Measurements from ENCODE around the gene AIG1.

AIG1 gene

DNA sequence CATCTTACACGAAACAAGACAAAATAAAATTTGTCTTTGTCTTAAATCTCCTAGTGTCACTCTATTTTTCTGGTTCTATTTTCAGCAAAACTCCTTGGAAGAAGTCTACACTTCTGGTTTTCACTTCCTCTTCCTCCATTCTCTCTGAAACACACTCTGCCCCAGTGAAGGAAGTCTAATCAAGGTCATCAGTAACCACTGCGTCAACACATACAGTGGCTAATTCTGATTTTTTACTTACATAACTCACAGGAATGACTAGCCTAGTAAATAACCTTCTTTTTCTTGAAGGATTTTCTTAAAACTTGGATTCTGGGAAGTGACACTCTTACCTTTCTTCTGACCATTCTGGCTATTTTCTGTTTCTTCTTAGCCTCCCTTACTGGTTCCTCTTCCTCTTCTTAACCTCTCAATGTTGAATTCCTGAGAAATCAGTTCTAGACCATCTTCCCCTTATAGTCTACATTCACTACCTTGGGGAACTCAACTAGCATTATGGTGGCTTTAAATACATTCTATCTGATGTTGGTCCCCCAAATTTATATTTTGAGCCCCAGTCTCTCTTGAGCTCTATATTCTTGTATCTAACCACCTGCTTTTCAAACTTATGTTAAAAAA is 37.5 kb downstream of the AIG1 start:
- DNase-seq = no peak

DNA sequence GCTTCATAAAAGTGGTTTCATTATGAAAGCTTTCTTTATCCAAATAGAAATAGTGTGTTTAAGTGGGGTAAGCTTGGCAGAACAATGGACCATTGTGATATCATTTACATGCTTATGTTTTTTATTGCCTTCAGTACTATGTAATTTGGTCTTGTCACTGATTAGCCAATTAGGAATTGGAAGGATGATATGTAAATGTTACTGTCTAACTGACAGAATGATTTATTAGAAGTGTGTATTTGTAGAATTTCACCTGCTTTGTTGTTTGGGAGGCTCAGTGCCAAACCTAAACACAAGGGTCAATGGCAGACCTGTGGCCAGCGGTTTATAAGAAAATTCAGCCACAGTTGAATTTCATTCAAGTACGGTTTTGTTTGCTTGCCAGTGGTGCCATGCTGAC is 39.0 kb downstream of the AIG1 start:
- DNase-seq = no peak

DNA sequence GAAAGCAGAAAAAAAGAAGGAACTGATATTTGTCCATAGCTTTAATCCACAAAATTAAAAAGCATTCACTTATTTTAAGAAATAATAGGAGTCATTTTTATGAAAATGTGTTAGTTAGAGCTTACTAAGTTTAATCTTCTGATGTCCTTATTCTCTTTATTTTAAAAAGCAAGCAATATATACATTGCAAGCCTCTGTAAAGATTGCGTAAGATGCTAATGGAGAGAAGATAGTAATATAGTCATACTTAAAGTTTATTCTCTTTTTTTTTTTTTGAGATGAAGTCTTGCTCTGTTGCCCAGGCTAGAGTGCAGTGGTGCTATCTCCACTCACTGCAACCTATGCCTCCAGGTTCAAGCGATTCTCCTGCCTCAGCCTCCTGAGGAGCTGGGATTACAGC is 39.7 kb downstream of the AIG1 start:
- DNase-seq = no peak

DNA sequence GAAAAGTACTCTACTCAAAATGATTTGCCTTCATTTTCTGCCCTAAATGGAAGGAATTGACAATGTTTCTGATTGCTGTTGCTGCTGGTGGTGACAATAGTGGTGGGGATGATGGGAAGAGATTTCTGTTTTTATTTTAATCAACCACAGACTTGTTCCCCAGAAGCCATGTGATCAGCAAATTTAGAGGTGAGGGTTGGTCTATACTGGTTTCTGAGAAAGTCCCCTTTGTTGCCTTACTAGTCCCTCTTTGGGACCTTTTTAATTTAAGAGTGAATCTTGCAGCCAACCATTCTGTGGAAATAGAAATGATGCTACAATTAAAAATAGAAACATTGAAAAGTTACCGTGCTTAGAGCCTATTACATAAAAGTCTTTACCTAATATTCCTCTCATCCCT is 43.2 kb downstream of the AIG1 start:
- no peak for DNase-seq

DNA sequence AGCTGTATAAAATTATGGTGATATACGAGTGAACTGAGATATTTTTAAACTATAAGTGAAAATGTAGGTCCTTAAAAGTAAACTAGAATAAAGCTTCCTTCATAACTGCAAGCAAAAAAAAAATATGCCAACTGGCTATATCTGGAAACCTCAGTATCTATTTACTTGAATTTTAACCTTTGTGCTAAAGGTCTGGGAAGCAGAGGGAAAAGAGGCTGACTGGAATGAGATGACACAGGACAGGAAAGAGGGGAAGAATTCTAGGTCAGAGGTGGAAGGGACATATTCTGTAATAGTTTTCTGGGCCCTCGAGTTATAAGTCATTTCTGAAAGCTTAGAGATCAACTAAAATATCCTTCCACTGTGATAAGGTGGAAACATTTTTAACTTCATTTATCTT is 46.8 kb downstream of the AIG1 start:
- DNase-seq = no peak

DNA sequence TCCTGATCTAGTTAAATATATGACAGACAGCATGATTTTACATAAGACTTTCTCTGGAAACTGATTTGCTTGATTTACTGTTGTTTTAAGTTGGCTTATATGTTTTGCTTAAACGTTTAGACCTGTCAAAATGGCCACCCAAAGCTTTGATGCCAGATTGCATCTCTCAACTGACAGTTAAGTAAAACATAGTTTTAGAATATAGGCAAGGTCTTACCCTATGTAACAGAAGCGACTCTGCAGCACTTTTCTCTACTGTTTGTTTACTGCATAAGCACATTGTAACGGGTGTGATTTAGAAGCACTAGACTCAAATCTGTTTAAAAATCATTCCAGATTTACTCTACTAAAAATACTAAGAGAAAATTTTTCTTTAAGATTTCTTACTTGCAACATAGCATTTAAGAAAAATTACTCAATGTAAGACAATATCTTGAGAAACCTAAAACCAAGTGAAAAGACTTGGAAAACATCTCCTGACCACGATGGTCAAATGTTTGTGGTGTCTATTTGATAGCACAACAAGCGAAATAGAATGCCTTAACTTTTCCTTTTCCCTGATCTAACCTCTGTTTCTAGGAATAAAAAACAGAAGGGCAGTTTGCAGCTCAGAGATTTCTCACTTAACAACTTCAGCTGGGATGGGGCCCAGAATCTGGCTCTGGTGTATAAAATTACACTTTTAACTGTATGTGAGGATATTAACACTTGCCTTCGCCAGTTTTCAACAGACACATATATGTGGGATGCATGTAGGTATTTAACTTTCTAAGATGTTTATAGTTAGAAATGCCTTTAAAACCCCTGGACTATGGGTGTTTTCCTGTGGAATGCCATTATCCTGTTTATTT is 47.4 kb downstream of the AIG1 start:
- DNase-seq = no peak

DNA sequence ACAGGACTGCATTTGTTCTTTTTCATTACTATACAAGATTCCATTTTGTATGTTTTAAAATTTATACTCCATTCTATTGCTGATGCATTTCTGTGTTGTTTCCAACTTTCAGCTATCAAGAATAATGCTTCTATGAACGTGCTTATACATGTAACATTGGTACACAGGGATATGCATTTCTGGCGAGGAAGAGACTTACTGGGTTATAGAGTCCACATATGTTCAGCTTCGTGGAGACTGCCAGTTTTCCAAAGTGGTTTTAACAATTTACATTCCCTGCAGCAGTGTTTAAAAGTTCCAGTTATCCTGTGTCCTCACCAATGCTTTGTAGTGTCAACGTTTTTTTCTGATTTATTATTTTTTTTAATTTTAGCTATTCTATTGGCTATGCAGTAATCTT is 48.5 kb downstream of the AIG1 start:
- no peak for DNase-seq

DNA sequence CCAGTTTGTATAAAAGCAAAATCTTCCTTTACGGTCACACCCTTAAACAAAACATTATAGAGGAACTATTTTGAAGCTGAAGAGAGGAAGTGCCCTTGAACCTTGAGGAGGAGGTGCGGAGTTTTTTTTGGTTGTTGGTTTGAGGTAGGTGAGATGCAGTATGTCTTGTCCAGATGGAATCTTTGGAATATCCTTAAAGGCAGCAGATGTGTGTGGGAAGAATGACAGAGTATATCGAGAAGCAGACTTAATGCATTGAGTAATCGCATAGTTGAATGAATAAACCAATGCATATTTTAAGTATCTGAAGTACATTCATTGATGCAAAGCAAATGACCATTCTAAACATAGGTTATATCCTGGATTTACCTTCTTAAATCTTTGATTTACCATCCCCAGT is 49.9 kb downstream of the AIG1 start:
- no peak for DNase-seq

DNA sequence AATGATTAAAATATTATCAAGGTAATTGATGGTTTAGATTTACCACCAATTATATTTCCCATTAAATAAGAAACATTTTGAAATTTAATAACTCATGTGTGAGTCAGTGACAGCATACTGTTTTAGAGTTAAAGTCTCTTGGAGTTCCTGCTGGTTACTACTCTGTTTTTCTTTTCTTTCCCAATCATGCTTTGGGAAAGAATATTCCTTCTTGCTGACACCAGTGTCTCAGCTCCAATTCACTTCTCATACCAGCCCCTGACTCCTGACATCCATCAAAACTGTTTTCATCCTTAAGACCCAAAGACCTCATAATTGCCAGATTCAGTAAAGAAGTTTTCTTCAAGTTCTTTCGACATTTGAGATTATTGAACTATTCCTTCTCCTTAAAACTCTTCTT is 50.3 kb downstream of the AIG1 start:
- no peak for DNase-seq

DNA sequence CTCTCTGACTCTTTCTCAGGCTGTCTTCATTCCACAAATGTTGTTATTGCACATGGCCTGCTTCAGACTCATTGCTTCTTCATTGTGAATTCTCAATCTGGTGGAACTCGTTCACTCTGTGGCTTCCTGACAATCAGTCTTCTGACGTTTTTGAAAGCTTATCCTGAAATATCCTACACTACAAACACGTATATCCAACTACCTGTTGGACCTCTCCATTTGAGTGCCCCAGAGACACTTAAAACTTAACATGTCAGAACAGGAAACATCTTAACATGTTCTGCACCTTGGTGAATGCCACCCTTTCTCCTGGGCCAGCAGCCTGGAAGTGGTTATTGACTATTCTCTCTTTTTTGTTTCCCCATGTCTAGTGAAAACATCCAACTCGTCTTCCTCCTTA is 50.8 kb downstream of the AIG1 start:
- no peak for DNase-seq

DNA sequence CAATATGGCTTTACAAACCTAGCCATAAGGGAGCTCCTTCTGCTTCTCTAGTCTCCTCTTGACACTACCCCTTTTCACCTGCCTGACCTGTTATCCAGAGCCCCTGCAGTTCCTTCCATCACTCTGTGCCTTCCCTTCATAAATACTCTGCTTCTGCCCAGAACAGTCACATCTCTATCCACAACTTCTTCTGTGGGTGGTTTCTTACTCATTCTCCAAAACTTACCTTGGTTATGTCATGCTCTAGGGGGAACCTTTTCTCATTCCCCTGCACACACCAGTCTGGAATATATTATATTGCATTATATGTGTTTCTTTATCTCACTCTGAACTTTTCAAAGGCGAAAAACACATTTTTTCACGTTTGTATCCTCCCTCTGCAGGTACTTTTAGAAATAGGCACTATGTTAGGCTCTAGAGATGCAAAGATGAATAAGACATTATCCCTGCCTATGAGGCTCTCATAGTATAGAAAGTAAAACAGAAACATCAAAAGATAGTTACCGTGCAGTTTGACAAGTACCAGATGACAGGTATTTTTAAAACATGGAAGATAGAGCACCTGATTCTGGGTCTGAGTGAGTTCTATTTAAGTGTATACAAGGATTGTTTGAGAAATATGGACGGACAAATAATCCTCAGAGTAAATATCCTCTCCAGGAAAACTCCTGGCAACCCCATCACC is 51.5 kb downstream of the AIG1 start:
- no peak for DNase-seq

DNA sequence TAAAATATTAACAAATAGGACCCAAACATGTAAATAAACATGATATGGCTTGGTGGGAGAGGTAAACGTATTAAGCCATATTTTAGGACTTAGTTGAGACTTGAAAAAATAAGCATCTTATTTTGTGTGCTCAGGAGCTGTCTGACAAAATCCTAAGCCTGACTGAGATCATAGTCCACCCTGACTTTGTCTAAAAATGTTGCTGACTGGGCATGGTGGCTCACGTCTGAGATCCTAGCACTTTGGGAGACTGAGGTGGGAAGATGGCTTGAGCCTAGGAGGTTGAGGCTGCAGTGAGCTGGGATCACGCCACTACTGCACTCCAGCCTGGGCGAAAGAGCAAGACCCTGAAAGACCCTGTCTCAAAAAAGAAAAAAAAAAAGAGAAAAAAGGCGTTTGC is 52.1 kb downstream of the AIG1 start:
- no peak for DNase-seq

DNA sequence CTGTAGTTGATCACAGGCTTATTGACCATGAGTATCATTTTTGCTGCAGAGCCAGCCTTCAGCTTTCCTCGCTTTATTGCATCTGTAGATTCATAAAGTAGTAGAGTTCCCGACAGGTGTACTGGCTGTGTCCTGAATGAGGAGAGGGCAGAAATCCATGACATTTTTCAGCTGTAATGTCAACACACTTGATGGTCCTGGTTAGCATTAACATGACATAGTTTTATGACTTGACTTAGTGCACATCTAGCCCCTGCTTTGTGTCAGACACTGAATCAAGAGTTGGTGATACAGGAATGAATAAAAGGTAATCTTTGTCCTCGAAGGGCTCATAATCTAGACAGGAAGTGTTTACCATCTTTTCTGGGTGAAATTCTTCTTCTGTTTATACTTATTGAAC is 55.0 kb downstream of the AIG1 start:
- no peak for DNase-seq

DNA sequence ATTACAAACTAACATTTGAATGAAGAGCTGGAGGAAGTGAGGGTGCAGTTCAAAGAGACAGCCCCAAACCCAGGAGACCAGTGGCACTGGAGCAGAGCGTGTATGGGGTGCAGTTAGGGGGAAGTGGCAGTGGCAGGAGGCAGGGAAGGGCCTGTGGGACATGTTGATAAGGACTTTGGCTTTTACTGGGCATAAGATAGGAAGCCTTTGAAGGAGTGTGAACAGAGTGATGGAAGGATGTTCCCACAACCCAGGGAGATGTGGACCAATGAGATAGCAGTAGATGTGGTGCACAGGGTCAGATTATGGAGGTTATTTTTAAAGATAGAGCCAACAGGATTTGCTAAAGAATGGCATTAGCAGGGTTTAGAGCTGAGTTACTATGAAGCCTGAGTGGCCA is 56.4 kb downstream of the AIG1 start:
- DNase-seq = no peak

DNA sequence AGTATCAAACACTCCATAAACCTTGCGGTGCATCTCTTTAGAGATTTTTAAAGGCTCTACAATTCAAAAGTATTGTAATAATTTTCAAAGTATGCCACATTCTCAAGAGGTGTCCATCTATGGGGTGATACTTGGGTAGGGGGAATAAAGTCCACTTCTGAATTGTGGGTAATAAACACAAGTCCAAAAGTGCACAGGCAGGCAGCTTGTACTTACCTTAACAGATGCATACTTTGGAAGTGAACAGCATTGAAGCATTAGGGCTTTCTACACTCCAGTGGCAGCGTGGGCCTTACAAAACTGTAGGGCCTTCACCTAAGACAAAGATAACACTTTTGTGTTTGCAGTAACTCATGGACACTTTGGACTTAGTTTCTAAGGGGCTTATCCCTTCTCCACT is 58.6 kb downstream of the AIG1 start:
- no peak for DNase-seq

DNA sequence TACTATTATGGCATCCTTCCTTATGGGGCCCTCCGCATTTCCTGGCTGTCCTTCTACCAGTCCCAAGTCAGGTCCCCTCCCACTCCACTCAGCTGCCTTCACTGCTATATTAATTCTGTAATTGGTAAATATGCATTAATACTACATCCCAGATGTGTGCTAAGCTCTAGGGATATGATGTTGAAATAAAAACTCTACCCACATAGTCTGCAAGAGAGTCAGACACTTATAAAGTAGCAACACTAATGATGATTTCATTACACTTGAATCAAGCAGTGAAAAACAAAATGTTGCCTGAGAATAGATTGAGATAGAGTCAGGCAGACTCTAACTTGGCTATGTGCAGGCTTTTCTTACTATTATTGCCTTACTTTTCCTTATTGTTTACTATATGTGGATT is 62.4 kb downstream of the AIG1 start:
- DNase-seq = no peak

DNA sequence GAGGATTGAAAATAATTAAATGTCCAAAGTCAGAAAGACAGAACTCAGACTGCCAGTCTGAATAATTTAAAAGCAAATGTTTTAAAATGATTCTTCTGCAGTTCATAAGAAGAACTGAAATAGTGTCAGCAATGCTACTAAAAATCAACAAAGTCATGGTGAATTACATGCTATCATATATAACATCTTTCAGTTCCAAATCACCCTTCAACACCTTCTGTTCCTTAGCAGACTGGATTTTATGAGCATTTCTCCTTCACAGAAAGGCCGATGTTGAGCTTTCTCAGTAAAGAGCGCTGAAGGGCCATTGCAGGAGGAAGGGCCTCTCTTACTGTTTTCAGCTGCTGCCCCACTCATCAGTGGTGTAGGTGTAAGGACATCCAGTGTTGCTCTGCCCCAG is 63.3 kb downstream of the AIG1 start:
- DNase-seq = no peak

DNA sequence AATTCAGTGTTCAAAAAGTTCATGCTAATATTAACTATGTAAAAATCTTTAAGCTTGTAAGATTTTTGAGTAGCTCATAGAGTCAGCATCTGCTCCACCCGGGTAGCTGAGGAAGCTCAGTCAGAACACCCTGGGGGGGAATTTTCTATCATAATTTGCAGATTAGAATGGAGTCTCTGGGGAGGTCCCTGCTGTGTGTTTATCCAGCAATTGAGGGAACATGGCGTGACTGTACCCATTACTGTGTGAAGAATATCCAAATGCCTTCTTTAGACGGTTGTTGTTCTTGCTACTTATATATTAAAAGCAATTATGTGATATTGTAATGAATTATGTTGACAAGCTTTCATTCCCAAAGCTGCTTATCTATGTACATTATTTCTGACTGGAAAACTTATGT is 64.8 kb downstream of the AIG1 start:
- DNase-seq = peak; percentile 65

DNA sequence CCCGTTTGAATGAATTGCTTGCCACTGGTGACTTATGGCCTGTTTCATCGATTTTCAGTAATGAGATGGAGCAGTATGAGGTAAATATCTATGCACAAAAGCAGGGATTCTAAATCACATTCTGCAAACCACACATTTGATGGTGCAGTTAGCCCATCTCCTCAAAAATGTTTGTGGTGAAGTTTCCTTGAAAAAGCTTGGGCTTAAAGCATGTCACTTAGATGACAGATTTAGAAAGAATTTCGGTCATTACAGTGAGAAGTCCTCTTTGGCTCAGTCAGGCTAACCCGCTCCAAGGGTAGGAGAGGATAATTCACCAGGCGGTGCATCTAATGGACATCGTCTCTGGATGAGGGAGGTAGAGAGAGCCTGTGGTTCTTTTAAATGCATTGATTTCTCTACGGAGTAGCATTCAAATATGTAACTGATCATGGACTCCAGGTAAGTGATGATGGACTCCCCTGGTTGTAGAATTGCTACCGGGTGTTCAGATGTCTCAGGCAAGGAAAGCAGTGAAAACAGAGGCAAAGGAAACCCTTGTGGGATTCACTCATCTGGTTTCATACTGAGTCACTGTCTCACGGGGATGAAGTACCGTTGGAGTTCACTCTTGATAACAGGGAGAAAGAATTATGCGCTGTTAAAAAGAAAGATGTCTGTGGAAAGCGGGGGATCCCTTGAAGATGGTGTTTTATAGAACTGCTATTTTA is 65.3 kb downstream of the AIG1 start:
- DNase-seq = no peak

DNA sequence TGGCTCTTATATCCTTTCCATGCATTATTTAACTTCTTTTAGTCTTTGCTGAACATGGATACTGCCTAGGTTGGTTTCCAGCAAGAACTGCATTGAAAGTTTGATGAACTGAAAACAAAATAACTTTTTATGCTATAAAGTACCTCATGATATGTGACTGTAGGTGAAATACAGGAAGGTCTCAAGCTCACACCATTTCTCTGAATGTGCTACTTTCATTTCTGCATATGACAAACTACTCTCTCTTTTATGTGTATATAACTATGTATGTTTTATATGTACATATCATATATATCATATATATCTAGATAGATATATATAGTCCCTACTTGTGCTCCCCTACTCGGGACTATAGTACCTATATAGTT is 65.9 kb downstream of the AIG1 start:
- DNase-seq = no peak

DNA sequence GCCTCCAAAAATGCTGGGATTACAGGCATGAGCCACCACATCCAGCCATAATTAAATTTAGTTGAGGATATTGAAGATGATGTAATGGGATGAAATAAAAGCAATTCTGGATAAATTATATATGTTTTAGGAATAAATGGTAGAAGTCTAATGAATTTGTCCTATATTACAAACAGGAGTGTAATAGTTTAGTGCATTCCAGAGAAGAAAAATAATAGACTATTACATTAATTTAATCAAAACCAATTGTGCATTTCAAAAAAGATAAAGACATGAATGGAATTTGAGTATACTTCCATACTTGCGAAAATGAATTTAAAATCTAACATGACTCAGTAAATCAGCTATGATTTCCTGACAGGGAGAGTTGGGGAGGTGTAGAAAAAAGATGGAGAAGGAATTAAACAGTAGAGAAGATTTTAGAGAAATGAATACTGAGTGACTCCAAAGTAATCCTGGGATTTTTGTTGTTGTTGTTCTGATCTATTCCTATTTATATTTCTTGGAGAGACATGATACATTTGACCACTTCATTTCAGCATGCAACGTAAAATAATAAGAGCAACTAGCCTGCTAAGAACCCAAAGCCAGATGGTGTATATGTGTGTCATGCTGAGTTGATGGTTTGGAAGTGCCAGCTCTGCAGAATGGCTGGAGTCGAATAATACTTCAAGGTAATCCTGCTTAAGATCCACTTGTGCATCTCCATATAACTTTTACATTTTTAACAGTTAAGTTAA is 67.4 kb downstream of the AIG1 start:
- DNase-seq = peak; percentile 64

DNA sequence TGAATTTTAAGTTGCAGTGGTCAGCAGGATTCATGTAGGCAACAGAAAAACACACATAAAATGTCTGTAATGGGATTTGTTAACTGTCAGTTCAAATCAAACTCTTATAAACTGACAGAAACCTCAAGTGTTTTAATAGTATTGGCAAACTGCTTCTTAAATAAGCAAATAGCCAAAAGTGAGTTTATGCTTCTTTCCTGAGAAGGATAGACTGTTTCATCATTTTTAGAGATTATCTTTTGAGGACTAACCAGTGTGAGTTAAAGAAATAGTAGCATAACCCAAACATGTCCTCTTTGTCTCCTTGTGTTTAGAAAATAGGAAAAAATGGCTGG is 68.0 kb downstream of the AIG1 start:
- no peak for DNase-seq

DNA sequence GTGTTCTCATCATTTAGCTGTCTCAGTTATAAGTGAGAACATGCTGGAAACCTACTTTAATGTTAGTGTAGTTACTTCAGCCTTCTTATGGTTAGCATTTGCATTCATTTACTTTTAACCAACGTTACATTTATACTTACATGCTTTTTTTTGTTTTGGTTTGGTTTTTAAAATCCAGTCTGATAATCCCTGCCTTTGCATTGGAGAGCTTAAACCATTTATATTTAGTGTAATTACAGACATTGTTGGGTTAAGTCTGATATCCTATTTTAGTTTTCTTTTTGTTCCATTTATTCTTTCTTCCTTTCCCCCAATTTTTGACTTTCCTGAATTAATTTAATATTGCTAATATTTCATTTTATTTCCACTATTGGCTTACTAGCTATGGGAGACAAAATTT is 70.2 kb downstream of the AIG1 start:
- DNase-seq = no peak

All from NCI-H82 (cell line).